ENCODE measurements around the gene TARBP1.
"Not testable (repeated sequence)": the region's sequence is repeated elsewhere in the genome, so short reads cannot be mapped to it uniquely, and the experiment has no call there.

TARBP1 gene

GRCh38 chr1:234396092-234396491 is 82.9 kb downstream of the TARBP1 start:
- no peak for TF ChIP-seq POLR2A (IDR thresholded peaks at IDR 0.05; ENCODE audit: low read depth, low read length)
- FAIRE-seq (no peak), DNase-seq (ENCODE audit: insufficient read length, low spot score) (no peak)

- no peak for DNase-seq (ENCODE audit: insufficient read length, low spot score)
- FAIRE-seq = no peak
- no peak for TF ChIP-seq POLR2A (IDR thresholded peaks at IDR 0.05; ENCODE audit: low read depth, low read length)
Measured at GRCh38 chr1:234395297-234395696, 83.7 kb downstream of the TARBP1 start.

GRCh38 chr1:234393190-234393589 is 85.8 kb downstream of the TARBP1 start:
- FAIRE-seq (no peak), DNase-seq (ENCODE audit: insufficient read length, low spot score) (no peak)
- TF ChIP-seq POLR2A (IDR thresholded peaks at IDR 0.05; ENCODE audit: low read depth, low read length) = no peak

GRCh38 chr1:234388094-234388493 is 90.9 kb downstream of the TARBP1 start:
- FAIRE-seq = no peak

GRCh38 chr1:234386122-234386521 is 92.9 kb downstream of the TARBP1 start:
- DNase-seq (ENCODE audit: insufficient read length, low spot score) = no peak
- no peak for FAIRE-seq
- TF ChIP-seq POLR2A (IDR thresholded peaks at IDR 0.05; ENCODE audit: low read depth, low read length) = no peak

More at GRCh38 chr1:234388094-234388493, 90.9 kb downstream of the TARBP1 start:
- no peak for DNase-seq (ENCODE audit: insufficient read length, low spot score)
- TF ChIP-seq POLR2A (IDR thresholded peaks at IDR 0.05; ENCODE audit: low read depth, low read length) = no peak

GRCh38 chr1:234381699-234382555 is 97.1 kb downstream of the TARBP1 start:
- no peak for TF ChIP-seq POLR2A (IDR thresholded peaks at IDR 0.05; ENCODE audit: low read depth, low read length)
- DNase-seq (ENCODE audit: insufficient read length, low spot score) (no peak), FAIRE-seq (no peak)

GRCh38 chr1:234379591-234380109 is 99.3 kb downstream of the TARBP1 start:
- FAIRE-seq = not testable (repeated sequence)

GRCh38 chr1:234375672-234376071 is 103.3 kb downstream of the TARBP1 start:
- TF ChIP-seq POLR2A (IDR thresholded peaks at IDR 0.05; ENCODE audit: low read depth, low read length) = no peak
- FAIRE-seq (no peak), DNase-seq (ENCODE audit: insufficient read length, low spot score) (no peak)

More at GRCh38 chr1:234379591-234380109, 99.3 kb downstream of the TARBP1 start:
- not testable (repeated sequence) for DNase-seq (ENCODE audit: insufficient read length, low spot score)

- DNase-seq (ENCODE audit: insufficient read length, low spot score) = no peak
- no peak for FAIRE-seq
- no peak for TF ChIP-seq POLR2A (IDR thresholded peaks at IDR 0.05; ENCODE audit: low read depth, low read length)
Measured at GRCh38 chr1:234373959-234374254, 105.1 kb downstream of the TARBP1 start.

GRCh38 chr1:234373064-234373958 is 105.7 kb downstream of the TARBP1 start, which contains the start of gene COA6:
COA6 (plus strand) TSS chr1:234373456; CDS start chr1:234373467, 11 bp downstream.
- DNase-seq (ENCODE audit: insufficient read length, low spot score) (peak; percentile 76), FAIRE-seq (peak; percentile 62)
- TF ChIP-seq POLR2A (IDR thresholded peaks at IDR 0.05; ENCODE audit: low read depth, low read length) = peak; percentile 87

GRCh38 chr1:234372011-234372757 is 106.8 kb downstream of the TARBP1 start:
- TF ChIP-seq POLR2A (IDR thresholded peaks at IDR 0.05; ENCODE audit: low read depth, low read length) = no peak
- FAIRE-seq (no peak), DNase-seq (ENCODE audit: insufficient read length, low spot score) (no peak)

- DNase-seq (ENCODE audit: insufficient read length, low spot score) = no peak
- no peak for FAIRE-seq
- no peak for TF ChIP-seq POLR2A (IDR thresholded peaks at IDR 0.05; ENCODE audit: low read depth, low read length)
Measured at GRCh38 chr1:234371414-234371813, 107.6 kb downstream of the TARBP1 start.

- DNase-seq (ENCODE audit: insufficient read length, low spot score) = no peak
- no peak for FAIRE-seq
- no peak for TF ChIP-seq POLR2A (IDR thresholded peaks at IDR 0.05; ENCODE audit: low read depth, low read length)
Measured at GRCh38 chr1:234369784-234370183, 109.2 kb downstream of the TARBP1 start.
